ENCODE measurements around the gene LYSMD3. TPM values are rescaled to one million over a fixed set of nuclear protein-coding genes. Genes with fewer than 3 reads are reported as not detected.

Gene LYSMD3
- polyA plus RNA-seq, 1 donor (not counting 4 experiments of a cell fraction or from before 2014, with no cell fraction given), result 18.9 TPM

DNA sequence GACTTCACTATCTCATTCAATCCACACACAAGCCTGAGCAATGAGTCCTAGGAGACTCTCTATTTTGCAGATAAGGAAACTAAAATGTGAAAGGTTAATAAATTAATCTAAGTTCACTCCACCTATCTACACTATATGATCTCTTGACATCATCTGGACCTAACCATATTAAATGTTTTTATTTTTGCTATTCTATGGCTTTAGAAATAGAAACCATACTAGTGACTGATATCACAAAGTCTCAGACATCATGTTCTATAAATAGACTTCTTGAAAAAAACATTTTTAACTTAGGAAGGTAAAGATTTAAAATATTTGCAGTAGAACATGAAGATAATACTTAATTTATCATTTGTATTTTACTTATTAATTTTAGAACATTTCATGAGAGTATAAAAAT lies 19.8 kb upstream of the LYSMD3 start:
- no peaks in the 10 kb centered on the region for H4K20me1 ChIP-seq (ENCODE audit: control insufficient read depth, extremely low read depth, insufficient read depth, low read length)
- DNase-seq (ENCODE audit: low read depth, low spot score) (no peak), FAIRE-seq (no peak)
- no peak overlapping the region for H3K27ac ChIP-seq (ENCODE audit: control insufficient read depth, insufficient read depth, low read length)
- dilution Hi-C loops (cut with MboI; ENCODE audit: extremely low pct_ligation_motif_present, low sequenced_read_pairs), result no loop called here
- H3K4me3 ChIP-seq (ENCODE audit: control insufficient read depth in 2 of 3, extremely low read depth in 1 of 3, insufficient read depth in 2 of 3, low read depth in 1 of 3, low read length in 3 of 3), result no peak overlapping the region
- no peaks in the 10 kb centered on the region for H3K9me3 ChIP-seq (ENCODE audit: control insufficient read depth, low read depth, low read length)
- no peak overlapping the region for H3K9ac ChIP-seq (ENCODE audit: control insufficient read depth, extremely low read depth, insufficient read depth, low read length)
- no peak for TF ChIP-seq EZH2 (IDR thresholded peaks at IDR 0.05; ENCODE audit: low read length)
- TF ChIP-seq, protein P1, sequence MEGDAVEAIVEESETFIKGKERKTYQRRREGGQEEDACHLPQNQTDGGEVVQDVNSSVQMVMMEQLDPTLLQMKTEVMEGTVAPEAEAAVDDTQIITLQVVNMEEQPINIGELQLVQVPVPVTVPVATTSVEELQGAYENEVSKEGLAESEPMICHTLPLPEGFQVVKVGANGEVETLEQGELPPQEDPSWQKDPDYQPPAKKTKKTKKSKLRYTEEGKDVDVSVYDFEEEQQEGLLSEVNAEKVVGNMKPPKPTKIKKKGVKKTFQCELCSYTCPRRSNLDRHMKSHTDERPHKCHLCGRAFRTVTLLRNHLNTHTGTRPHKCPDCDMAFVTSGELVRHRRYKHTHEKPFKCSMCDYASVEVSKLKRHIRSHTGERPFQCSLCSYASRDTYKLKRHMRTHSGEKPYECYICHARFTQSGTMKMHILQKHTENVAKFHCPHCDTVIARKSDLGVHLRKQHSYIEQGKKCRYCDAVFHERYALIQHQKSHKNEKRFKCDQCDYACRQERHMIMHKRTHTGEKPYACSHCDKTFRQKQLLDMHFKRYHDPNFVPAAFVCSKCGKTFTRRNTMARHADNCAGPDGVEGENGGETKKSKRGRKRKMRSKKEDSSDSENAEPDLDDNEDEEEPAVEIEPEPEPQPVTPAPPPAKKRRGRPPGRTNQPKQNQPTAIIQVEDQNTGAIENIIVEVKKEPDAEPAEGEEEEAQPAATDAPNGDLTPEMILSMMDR (optimal IDR thresholded peaks at IDR 0.05 in 1 of 3, IDR thresholded peaks at IDR 0.05 in 1 of 3, conservative IDR thresholded peaks at IDR 0.05 in 1 of 3; ENCODE audit: extremely low read depth in 1 of 3, insufficient read depth in 2 of 3, low read length in 3 of 3), result no peak
- peaks cover 8% of the 10 kb centered on the region for H3K27me3 ChIP-seq (ENCODE audit: control insufficient read depth, extremely low read depth, insufficient read depth, low read length)
- no peak overlapping the region for H3K4me2 ChIP-seq (ENCODE audit: control insufficient read depth, extremely low read depth, insufficient read depth, low read depth, low read length)
- H3K79me2 ChIP-seq (ENCODE audit: control insufficient read depth, insufficient read depth, low read length), result no peaks in the 10 kb centered on the region
- H3K9me1 ChIP-seq (ENCODE audit: control insufficient read depth, extremely low read depth, insufficient read depth, low read length), result no peaks in the 10 kb centered on the region
- no peaks in the 10 kb centered on the region for H3K4me1 ChIP-seq (ENCODE audit: control insufficient read depth, extremely low read depth, insufficient read depth, low read length)
- no peaks in the 10 kb centered on the region for H3K36me3 ChIP-seq (ENCODE audit: control insufficient read depth in 2 of 2, extremely low read depth in 1 of 2, insufficient read depth in 2 of 2, low read length in 2 of 2)
- H2AFZ ChIP-seq (ENCODE audit: control insufficient read depth, low read length), result no peak overlapping the region

DNA sequence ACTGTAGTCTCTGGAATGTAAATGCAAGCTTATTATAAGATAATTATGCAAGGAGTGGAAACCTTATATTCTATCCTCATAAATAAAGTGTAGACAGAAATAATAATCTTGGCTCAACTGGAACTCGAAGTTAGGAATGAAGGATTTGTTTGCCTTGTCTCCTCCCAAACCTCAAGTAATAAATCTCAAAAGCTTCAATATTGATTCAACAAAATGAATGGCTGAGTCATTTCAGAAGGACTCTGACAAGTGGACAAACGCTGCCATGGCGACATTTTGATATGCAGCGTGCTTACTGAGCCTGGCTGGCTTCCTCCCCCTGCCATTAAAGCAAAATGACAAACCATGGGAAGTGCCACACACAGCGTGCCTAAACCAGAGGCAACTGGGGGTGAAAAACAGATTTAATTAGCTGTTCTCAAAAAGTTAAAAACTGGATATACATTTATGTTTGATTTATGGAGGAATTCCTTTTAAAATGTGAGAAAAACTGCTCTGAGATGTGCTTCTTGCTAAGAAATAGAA lies 18.7 kb upstream of the LYSMD3 start:
- no peaks in the 10 kb centered on the region for H4K20me1 ChIP-seq (ENCODE audit: control insufficient read depth, extremely low read depth, insufficient read depth, low read length)
- no peaks in the 10 kb centered on the region for H3K79me2 ChIP-seq (ENCODE audit: control insufficient read depth, insufficient read depth, low read length)
- H3K27me3 ChIP-seq (ENCODE audit: control insufficient read depth, extremely low read depth, insufficient read depth, low read length), result peaks cover 10% of the 10 kb centered on the region
- H3K9ac ChIP-seq (ENCODE audit: control insufficient read depth, extremely low read depth, insufficient read depth, low read length), result no peak overlapping the region
- dilution Hi-C loops (cut with MboI; ENCODE audit: extremely low pct_ligation_motif_present, low sequenced_read_pairs), result no loop called here
- no peaks in the 10 kb centered on the region for H3K36me3 ChIP-seq (ENCODE audit: control insufficient read depth in 2 of 2, extremely low read depth in 1 of 2, insufficient read depth in 2 of 2, low read length in 2 of 2)
- no peaks in the 10 kb centered on the region for H3K4me1 ChIP-seq (ENCODE audit: control insufficient read depth, extremely low read depth, insufficient read depth, low read length)
- no peak for FAIRE-seq
- TF ChIP-seq, protein P1 (optimal IDR thresholded peaks at IDR 0.05 in 1 of 3, IDR thresholded peaks at IDR 0.05 in 1 of 3, conservative IDR thresholded peaks at IDR 0.05 in 1 of 3; ENCODE audit: extremely low read depth in 1 of 3, insufficient read depth in 2 of 3, low read length in 3 of 3), result no peak
- TF ChIP-seq EZH2 (IDR thresholded peaks at IDR 0.05; ENCODE audit: low read length), result no peak
- no peak overlapping the region for H2AFZ ChIP-seq (ENCODE audit: control insufficient read depth, low read length)
- no peak overlapping the region for H3K4me3 ChIP-seq (ENCODE audit: control insufficient read depth in 2 of 3, extremely low read depth in 1 of 3, insufficient read depth in 2 of 3, low read depth in 1 of 3, low read length in 3 of 3)
- no peaks in the 10 kb centered on the region for H3K9me3 ChIP-seq (ENCODE audit: control insufficient read depth, low read depth, low read length)
- H3K9me1 ChIP-seq (ENCODE audit: control insufficient read depth, extremely low read depth, insufficient read depth, low read length), result no peaks in the 10 kb centered on the region
- H3K4me2 ChIP-seq (ENCODE audit: control insufficient read depth, extremely low read depth, insufficient read depth, low read depth, low read length), result no peak overlapping the region
- DNase-seq (ENCODE audit: low read depth, low spot score), result no peak
- no peak overlapping the region for H3K27ac ChIP-seq (ENCODE audit: control insufficient read depth, insufficient read depth, low read length)
